DMS153 treated with DMSO at 0.1 percent for 48 hours (cell line): ENCODE results near the gene PTH1R.
A peak's percentile ranks its signal among the peaks of the same experiment; 100 is the strongest.

Experiments used
- DNase-seq: peaks from one replicate; lab custom pipeline; 2025; ENCODE audit not compliant: unreplicated experiment; lab: John Stamatoyannopoulos, UW

The PTH1R gene

DNA sequence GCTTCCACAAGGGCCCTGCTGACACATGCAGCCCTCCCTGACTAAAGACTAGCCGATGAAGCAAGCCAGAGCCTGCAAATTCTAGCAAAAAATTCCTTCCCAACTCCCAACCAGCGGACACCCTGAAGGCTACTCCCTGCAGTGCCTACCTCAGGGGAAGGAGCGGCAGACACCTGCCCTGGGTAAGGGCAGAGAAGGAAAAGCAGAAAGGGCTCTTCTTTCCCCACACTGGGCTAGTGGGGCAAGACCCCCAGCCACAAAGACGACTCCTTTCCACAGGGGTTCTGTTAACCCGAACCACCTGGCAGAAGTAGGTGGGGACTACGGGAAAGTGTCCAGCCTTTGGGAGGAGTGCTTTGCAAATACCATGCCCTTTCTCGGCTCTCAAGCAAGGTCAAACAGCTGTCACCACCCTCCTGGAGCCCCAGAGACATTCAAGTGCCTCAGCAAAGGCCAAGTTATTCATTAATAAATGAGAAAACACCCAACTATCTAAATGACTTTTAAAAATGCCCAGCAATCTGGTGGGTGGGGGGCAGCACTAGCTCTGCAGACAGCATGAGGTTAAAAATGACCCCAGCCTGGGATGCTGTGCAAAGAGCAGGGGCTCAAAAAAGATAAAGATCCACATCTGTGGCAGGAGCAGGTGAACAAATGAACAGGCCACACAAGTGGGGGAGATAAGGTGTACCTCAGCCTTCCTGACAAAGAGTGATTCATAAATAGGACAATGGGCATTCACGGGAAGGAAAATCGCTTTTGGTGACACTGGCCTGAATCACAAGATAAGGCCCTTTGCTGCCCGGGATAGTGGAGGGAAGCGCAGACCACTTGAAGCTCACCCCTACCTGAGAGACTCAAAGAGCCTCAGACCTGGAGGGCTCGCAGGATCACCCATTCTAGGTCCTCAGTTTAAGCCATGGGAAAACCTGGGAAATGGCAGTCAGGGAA, 66.0 kb downstream of the PTH1R start:
- peak; percentile 1 for DNase-seq

- DNase-seq, result no peak
Observed at GRCh38 chr3:46944191-46944590, 66.7 kb downstream of the PTH1R start.

GRCh38 chr3:46946416-46946815, 68.9 kb downstream of the PTH1R start:
- no peak for DNase-seq

DNA sequence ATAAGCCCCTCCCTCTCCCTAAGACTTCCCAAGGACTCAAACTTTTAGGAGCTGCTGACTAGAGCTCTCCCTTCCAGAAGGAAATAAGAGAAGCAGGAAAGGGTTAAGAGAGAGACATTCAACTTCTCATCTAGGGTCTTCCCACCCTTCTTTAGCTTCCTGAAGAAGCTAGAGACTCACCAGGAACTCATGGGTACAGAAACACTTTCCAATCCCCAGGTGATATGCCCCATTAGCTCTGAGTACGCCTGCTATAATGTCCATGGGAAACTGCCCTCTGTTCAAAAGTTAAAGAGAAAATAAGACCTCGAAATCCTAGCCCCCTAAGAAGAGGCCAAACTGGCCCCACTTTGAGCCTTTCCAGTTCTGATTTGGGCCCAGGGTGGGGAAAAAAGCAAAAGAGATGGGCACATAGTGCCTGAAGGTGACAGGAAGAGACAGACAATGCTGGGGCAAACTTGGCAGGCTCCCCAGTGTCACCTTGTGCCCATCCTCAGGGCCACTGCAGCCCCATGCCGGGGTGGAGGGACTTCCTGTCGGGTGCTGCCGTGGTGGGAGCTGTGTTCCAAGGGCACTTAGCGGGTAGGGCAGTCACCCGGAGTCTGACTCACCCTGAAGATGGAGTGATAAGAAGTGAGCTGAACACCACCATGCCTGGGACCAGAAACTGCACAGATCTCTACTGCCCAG, 69.5 kb downstream of the PTH1R start:
- no peak for DNase-seq

DNA sequence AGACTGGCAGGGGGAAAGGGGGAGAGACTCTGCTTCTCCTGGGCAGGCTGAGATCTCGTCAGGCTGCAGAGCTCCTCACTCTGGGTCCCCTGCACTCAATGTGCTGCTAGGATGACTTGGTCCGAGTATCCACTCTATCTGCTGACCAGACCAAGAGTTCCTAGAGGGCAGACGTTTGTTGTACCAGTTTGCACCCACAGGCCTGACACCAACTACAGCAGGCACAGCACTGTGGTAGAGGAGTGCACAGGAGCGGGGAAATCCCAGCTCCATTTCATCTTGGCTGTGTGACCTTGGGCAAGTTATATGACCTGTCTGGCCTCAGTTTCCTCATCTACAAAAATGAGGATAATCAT, 70.0 kb downstream of the PTH1R start:
- no peak for DNase-seq

DNA sequence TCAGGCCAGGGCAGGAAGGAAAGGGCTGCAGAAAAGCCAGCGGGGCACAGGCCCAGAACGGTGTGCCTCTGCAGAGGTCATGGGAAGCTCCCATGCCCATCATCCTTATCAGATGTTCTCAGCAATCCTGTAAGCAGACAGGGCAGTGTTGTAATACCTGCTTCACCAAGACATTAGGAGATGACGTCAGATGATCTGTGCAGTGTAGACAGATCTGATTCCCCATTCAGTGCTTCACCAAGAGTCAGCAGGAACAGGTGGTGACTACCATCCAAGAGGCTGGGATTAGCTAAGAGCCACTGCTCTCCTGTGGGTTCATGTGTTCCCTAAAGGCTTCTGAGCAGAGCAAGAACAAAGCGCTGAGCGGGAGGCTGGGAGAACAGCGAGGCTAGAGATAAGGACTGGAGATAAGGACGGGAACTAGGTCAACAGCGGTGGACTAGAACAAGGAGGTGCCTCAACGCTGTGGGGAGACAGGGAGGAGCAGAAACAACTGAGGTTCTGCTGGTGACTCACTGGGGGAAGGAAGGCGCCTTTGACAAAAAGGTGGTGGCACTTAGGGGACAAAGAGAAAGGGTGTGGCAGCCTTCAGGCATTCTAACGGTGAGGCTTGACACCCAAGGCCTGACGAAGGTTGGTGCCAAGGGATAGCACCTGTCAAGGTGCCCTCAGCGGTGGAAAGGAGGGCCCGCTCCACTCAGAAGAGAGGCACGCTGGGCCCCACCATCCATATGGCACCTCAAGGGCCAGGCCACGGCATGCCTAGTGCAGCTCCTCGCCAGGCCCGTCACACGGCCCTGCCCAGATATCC, 70.7 kb downstream of the PTH1R start:
- DNase-seq, result peak; percentile 3

GRCh38 chr3:46948830-46949671, 71.5 kb downstream of the PTH1R start:
- no peak for DNase-seq

GRCh38 chr3:46950177-46950576, 72.7 kb downstream of the PTH1R start:
- DNase-seq, result no peak

GRCh38 chr3:46950650-46951241, 73.2 kb downstream of the PTH1R start:
- DNase-seq, result no peak

DNA sequence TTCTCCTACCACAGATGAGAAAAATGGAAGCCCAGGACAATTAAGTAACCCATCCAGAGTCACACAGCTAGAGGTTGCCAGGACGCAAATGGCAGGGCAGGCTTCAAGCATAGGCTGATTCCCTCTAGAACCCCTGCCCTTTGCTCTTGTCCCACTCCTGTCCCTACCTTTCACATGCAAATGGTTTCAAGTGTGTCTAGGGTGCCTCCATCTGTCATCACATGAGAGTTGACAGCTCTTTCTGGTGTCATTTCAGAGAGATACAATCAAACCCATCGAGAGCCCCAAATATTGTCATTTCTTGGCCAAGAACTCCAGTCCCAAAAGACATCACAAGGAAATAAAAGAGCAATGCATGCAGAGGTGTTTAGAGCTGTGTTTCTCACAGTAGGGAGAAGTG, 75.3 kb downstream of the PTH1R start:
- DNase-seq, result no peak
